C4-2B (cell line): ENCODE data around the gene KLF15.

Experiments used
- CTCF ChIP-seq: fragments of 450-650 bp; conservative IDR thresholded peaks from 2 replicates; pipeline ENCODE4 v1.5.1; 2017; ENCODE audit warnings: mild to moderate bottlenecking
- ZFX ChIP-seq: fragments of 450-650 bp; IDR thresholded peaks from 2 replicates; pipeline ENCODE4 v1.6.1; 2017

DNA sequence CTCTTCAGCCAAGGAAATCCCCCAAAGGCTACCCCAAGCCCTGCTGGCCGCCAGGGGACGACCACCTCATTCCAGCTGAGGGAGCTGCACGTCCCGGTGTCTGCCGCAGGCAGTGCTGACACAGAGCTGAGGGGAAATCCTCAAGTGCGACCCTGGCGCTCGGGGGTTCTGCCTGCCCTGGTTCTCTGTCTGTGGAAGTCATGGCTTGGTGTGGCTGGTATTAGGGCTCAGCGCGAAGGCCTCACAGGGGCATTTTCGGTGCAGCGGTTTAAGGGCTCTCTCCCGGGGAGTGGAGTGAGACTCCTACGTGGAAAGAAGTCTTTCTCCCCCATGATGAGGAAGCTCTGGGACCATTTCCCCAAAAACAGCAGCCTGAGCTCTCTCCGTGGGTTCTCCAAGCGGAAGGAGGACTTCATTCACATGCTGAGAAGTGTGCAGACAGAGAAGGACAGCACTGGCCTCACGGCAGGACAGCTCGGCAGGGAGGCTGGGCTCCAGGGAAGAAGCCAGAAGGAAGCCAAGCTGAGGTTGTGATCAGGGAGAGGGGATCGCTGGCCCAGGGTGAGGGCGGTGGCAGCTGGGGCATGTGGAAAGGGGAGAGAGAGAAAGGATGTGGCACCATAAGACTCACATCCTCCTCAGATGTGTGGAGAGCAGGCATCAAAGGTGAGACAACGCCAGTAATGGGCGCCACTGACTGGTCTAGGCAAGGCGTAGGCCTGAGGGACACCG lies 48.6 kb downstream of the KLF15 start:
- TF ChIP-seq CTCF (no peak), ZFX (no peak)
